Amygdala (tissue), 56 donors: ENCODE measurements around the gene RCHY1.
"Not testable (repeated sequence)": the region's sequence is repeated elsewhere in the genome, so short reads cannot be mapped to it uniquely, and the experiment has no call there.

Experiments
- DNase-seq, 56 donors: peaks; one replicate each; lab custom pipeline; 2025; lab: John Stamatoyannopoulos, UW

The RCHY1 gene

DNA sequence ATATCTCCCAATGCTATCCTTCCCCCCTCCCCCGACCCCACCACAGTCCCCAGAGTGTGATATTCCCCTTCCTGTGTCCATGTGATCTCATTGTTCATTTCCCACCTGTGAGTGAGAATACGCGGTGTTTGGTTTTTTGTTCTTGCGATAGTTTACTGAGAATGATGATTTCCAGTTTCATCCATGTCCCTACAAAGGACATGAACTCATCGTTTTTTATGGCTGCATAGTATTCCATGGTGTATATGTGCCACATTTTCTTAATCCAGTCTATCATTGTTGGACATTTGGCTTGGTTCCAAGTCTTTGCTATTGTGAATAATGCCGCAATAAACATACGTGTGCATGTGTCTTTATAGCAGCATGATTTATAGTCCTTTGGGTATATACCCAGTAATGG lies 5.2 kb upstream of the RCHY1 start:
- DNase-seq: not testable (repeated sequence)

DNA sequence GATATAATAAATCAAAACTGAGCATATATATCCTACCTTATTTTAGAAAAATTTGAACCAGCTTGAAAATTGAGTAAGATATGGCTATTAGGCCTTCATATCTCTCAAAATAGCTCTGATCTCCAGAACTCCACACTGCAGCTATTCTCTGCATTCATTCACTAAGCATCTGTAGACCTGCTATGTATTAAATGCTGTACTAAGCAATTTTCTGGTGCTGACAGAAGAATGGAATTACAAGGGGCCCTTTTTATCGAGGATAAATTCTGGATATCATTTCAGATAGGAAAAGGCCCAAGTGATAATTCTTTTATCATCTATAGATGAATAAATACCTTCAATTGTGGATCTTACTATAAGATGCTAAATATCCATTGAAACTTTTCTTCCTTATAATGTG lies 1.9 kb upstream of the RCHY1 start:
- no peak for DNase-seq

DNA sequence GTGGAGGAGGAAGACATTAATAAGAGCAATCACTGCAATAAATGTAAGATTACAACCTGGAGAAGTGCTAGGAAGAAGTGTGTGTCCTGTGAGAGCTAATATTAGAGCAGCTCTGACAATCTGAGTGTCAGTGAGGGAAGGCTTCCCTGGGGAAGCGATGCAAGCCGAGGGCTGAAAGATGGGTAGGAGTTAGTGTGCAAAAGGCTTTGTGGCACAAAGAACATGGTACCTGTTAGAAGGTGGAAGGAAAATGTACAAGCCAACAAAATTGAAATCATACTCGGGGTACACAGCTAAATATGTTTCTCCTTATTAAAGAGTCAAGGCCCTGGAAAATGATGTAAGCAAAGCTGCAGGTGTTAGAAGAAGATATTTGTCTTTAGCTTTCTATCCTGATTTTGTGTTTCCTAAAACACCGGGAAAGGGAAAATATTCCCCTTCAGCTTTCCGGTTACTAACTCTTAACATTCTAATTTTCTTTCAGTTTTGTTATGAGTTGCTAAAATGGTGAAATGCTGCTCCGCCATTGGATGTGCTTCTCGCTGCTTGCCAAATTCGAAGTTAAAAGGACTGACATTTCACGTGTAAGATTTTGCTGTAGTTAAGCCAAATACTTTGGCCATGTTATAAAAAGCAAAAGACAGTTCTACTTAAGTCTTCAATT lies 878 bp upstream of the RCHY1 start:
- peak in 5 of 56 donors; percentile 1 to 39 (median 23) for DNase-seq

DNA sequence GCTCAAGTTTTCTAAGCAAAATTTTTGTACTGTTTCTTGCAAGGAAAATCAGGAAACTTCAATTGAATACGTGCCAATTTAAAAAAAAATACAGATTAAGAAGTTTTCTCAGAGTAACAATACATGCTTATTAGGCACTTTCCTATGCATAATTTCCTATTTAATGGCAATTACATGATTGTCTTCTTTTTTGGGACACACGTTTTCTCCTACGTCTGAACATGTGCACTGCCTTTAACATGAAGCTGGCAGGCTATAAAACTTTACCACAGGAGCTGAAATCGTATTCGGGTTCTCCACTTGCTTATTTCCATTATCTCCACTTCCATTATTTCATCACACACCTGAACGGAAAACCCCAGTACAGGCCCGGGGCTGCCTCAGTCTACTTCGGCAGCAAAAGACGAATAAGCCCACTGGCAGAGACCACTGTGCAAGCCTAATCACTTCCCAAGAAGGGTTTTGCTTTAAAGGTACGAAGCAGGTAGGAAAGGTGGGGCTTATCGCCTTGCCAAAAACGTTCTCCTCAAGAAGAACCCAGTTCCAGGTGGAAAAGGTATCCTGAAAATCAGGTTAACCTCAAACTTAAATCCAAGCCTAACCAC lies 575 bp downstream of the RCHY1 start:
- peak in 5 of 56 donors; percentile 21 to 49 (median 27) for DNase-seq

DNA sequence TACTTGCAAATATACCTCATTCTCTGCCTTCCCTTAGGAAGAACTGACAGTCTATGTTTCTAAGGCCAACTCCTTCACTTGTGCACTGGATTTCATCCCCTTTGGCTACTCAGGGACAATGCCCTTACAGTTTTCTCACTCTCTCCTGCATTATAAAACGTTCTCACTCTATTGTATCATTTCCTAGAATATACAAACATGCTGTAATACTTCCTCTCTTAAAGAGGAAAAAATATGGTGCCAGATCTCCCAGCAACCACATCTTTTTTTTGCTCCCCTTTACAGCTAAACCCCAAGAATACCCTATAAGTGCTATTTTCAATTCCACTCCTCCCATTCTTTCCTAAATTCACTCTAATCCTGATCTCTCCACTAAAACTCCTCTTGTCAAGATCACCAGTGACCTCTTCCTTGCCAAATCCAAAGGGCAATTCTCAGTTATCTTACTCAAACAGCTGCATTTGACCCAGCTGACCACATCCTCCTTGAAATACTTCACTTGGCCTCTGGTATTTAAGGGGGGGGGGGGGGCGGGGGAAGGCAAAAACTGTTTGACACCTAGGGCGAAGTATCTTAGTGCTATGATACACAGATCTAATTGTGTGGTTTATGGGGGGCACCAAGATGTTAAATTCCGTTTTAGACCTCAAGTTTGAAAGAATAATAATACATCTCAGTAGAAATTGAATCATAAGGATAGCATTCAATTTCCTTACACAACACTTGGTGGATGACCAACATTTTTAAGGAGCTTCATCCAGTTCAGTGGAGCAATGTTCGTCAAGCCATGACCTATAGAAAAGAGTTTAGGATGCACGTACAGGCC lies 1.6 kb downstream of the RCHY1 start:
- no peak for DNase-seq

DNA sequence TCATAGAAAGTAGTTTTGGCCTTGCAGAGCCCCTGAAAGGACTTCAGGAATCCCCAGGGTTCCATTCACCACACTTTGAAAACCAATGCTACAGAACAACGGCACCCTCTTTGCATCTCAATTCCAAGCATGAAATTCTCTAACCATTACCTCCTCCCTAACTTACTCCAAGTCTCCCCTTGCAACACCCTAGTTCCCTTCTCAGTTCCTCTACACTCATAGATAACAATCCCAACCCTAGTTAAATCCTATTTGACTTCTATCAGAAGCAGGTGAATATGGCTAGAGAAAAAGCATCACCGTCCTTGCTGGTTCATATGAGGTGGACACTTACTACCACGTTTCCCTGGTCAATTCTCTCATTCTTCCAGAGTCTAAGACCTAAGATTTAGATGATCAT lies 2.4 kb downstream of the RCHY1 start:
- DNase-seq: no peak

DNA sequence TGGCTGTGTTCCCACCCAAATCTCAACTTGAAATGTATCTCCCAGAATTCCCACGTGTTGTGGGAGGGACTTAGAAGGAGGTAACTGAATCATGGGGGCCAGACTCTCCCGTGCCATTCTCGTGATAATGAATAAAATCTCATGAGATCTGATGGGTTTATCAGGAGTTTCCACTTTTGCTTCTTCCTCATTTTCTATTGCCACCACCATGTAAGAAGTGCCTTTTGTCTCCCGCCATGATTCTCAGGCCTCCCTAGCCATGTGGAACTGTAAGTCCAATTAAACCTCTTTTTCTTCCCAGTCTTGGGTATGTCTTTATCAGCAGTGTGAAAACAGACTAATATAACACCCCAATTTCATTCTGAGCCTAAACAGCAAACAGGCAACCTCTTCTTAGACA lies 4.6 kb downstream of the RCHY1 start:
- not testable (repeated sequence) for DNase-seq

DNA sequence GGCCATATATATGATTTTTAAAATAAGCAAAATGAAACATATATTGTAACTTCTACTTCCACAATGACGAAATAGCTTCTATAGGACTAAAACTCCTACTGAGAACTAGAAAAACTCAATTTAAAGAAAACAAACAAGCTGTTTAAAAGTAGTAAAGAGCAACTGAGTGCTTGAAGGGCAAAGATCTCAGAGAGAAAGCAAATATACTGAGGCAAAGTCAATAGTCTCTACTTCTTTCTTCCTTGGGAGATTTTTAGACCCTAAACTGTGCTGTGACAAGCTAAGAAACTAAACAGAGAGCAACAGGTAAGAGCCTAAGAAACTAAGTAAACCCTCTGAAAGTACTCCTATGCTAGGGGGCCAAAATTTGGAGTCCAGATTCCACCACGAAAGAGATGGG lies 8.6 kb downstream of the RCHY1 start:
- no peak for DNase-seq

DNA sequence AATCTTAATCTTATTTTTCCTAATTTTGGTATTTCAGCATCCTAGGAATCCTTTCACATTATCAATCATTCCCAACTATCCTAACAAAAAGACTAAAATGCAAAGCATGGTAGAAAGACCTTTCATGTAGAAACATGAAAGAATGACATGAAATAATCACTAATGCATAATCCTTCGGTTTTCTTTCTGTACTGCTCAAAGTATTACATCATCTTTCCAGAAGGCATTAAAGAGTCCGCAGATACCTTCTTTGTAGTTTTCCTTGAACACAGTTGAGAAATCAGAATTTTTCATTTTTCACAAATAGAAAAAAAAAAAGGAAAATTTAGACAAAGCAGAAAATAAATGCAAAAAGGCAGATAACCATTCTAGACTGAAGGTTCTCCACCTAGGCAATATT lies 11.5 kb downstream of the RCHY1 start:
- DNase-seq: no peak

DNA sequence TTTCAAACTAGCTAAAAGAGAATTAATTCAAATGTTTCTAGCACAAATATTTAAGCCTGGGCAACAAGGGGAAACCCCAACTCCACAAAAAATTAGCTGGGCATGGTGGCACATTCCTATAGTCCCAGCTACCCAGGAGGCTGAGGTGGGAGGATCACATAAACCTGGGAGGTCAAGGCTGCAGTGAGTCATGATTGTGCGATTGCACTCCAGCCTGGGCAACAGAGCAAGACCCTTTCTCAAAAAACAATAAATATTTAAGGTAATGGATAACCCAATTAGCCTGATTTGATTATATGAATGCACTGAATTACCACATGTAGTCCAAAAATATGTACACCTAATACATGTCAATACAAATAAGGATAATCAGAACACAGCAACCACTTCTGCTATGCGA lies 14.3 kb downstream of the RCHY1 start:
- DNase-seq: no peak

DNA sequence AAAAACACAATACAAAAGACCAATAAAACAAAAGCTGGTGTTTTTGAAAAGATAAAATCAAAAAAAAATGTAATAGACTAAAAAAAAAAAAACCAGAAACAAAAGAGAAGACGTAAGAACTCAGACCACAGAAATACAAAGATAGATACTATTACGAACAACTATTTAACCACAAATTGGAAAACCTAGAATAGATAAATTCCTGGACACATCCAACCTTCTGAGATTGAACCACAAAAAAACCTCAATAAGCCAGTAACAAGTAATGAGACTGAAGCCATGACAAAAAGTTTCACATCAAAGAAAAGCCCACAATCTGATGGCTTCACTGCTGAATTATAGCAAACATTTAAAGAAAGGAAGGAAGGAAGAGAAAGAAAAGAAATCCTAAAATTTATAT lies 16.2 kb downstream of the RCHY1 start:
- no peak for DNase-seq

DNA sequence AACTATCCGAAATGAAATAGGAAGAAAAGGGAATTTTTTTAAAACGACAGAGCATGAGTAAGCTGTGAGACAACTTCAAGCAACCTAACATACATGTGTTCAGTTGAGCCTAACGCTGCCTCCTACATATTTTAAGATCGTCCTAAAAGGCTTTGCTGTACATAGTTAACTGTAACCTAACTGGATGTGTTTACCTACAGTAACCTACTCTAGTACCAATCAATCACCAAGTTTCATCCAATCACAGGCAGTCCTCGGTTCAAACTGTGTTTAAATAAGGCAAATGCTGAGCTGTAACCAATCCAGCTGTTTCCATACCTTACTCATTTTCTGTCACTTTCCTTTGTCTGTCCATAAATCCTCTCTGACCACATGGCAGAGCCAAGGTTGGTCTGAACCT lies 17.1 kb downstream of the RCHY1 start:
- no peak for DNase-seq

DNA sequence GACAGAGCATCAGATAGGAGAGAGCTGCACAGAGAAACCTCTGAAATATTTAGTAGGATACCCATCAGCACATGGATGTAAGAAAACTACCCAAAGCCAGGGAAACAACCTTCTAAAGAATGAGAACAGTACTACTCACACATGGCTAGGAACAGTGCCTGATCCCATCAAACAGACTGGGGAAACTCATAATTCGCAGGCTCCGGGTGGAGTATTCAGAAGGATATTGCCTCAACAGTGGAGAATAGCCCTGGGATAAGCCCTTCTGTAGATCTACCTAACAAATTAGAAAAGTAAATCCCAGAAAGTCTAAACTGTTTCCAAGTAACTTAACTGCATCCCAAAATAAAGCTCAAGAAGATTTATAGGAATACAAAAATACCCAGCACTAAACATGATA lies 17.8 kb downstream of the RCHY1 start:
- no peak for DNase-seq

DNA sequence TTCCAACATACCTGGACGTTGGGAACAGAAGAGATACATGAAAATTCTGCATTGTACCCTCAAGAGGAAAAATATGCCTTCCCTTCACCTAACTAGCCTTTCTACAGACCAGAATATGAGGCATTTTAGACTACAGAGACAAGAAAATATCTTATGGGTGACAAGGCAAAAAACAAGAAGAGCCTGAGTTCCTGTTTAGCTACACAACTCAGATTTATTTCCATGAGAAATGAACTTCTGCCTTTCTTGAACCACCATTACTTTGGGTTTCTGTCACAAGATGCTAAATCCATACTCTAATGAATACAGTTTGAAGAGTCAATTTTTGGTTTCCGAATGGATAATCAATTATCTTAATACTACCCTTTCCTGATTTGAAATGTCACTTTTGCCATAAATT lies 18.7 kb downstream of the RCHY1 start:
- no peak for DNase-seq

DNA sequence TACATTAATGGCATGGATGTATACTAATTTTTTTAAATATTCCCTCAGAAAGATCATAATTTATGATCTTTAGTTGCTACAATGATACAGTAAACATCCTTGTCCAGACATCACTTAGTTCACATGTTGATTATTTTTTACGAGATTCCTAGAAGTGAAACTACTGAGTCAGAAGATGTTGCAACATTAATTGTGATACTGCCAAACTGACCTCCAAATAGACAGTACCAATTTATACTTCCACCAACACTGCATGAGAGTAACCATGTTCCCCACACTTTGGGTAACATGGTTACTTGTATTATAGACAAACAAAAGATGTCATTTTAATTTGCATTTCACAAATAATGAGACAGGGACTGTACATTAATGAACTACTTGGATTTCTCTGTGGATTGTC lies 19.6 kb downstream of the RCHY1 start:
- DNase-seq: no peak

DNA sequence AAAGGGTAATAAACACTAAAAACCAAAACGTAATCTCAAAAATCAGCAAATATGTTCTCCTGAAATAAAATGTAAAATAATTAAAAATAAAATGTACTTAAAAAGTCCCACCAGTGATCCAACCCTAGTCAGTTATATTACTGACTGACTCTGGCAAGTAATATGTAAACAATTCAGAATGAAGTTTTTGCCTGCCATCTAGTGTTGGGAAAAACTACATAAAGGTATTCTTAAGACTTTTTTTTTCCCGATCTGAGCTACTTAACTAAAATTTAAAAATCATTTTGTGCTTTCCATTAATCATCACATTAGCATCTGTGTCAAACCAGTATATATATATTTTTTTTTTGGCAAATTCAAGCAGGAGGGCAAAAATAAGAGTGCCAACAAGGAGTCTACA lies 24.0 kb downstream of the RCHY1 start:
- no peak for DNase-seq

DNA sequence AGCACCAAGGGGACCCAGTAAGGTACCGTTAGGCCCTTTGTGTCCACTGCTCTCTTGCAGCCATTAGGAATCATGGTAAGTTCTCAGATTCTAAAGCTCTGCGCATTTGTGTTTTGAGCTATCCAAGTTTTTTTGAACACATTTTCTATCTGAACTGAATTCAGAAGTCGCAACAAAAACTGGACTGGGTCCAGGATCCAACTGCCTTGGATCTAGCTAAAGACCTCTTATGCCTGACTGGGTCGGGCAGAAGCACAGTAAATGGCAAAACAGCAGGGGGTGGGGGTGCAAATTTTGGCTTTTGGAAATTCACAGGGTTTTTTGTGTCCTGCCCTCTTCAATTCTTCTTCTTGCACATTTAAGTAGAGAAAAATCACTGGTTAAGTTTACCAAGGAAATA lies 30.0 kb downstream of the RCHY1 start:
- peak in 17 of 56 donors; percentile 0 to 37 (median 4) for DNase-seq

DNA sequence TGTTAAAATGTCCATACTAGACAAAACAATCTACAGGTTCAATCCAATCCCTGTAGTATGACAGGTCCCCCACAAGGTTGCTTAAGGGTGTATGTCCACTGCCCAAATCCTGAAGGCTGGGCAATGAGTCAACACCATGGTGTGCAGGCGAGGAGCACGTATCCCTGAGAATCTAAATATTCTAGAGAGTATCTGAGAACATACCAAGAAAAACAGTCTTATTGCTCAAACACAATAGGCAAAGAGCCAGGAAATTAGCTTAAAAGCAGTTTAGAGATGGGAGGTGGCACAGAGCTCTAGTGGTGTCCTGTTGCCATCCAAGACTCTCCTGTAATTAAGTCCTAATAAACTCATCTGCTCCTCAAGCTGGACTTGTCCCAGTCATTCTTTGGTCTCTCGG lies 37.0 kb downstream of the RCHY1 start:
- no peak for DNase-seq

DNA sequence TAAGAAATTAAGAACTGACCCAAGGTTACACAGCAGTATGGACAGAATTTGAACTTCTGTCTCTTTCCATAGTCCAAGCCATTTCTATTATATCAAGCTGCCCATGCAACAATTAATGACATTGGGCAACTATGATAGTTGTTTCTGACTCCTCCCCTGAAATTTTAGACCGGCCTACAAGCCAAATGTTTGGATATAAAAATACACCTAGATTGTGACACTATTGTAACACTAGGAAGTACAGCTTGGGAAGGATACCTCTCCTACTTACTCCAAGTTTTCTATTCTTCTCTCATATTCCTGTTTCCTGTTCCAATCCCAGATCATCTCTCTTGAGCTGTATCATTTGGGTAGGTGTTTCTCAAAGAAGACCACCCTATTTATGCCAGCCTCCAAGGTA lies 43.5 kb downstream of the RCHY1 start:
- no peak for DNase-seq

DNA sequence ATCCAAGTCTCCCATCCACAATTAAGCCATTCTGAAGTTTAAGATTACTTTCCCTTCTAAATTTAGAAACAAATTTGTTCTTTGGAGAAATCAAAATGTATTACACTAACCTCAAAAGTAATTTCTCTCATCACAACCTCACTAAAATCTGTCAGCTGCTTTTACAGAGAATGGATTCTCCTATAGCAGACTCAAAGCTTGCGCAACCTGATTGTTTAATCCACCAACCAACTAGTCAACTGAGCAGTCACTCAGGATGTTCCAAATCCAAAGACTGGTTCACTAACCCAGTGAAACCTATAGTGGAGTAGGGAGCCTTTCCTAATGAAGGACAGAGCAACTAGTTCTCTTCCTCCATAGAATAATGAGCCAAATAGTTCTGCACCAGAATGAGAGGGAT lies 44.3 kb downstream of the RCHY1 start:
- no peak for DNase-seq

DNA sequence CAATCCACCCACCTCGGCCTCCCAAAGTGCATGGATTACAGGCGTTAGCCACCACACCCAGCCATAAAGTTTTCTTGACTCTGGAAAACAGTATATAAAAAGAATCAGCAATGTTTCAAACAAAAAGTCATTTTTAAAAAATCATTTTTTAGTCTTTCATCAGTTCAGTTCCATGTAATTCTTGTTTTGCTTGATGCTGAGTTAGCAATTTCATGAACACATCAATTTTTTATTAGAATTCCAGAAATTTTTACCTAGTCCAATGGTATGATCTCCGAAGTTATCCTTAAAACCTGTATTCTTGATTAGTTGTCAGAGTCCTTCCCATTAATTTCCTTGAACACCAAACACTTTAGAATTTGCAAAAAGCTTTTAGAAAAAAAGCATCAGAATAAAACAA lies 56.8 kb downstream of the RCHY1 start:
- DNase-seq: no peak

DNA sequence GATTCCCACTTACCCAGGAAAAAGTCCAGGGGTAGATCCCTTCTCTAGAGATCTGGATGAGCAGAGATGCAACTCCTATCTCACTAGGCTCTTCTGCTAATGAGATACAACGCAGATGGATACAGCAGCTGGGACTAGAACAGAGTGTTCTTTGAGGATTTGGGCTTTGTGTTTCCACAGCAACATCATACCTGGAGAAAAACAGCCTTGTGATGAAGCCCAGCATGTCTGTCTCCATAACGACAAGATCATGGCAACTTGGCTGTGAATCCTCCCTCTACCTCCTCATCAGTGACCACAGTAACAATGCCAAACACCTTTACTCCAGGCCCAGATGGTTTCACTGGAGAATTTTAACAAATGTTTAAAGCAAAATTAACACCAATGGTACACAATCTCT lies 80.1 kb downstream of the RCHY1 start:
- peak in 6 of 56 donors; percentile 0 to 15 (median 4) for DNase-seq
